Thyroid gland (tissue), 4 donors: Measurements from ENCODE around the gene CETN2. TPM values are rescaled to one million over a fixed set of nuclear protein-coding genes. Genes with fewer than 3 reads are reported as not detected.

ENCODE experiments used
- DNase-seq, 2 donors: peaks; one replicate each; pipeline ENCODE4 v3.0.0-alpha.2; 2019
- H3K27ac ChIP-seq, 3 donors: fragments of 200-600 bp; sonication (generic); 1 replicate in 2 of 3; 2 replicates in 1 of 3; pipeline ENCODE4 v1.5.1; 2016 to 2019; ENCODE audit warnings: mild to moderate bottlenecking in 1 of 3, moderate library complexity in 1 of 3
- H3K27me3 ChIP-seq: fragments of 200-600 bp; sonication (generic); one replicate; pipeline ENCODE4 v1.5.1; 2019
- H3K36me3 ChIP-seq, 2 donors: fragments of 200-600 bp; sonication (generic); one replicate each; pipeline ENCODE4 v1.5.1; 2016 to 2019
- H3K4me1 ChIP-seq, 2 donors: fragments of 200-600 bp; sonication (generic); one replicate each; pipeline ENCODE4 v1.5.1; 2017 to 2019
- H3K4me3 ChIP-seq, 3 donors: fragments of 200-600 bp; sonication (generic); replicated peaks in 1 of 3; 1 replicate in 2 of 3; 2 replicates in 1 of 3; pipeline ENCODE4 v1.5.1; 2016; ENCODE audit warnings: mild to moderate bottlenecking in 1 of 3
- H3K9me3 ChIP-seq: fragments of 200-600 bp; sonication (generic); one replicate; pipeline ENCODE4 v1.5.1; 2017
- CTCF ChIP-seq, 6 experiments: fragments of 200-600 bp in 3 of 6; fragments of 450-650 bp in 3 of 6; sonication (generic) in 3 of 6; IDR thresholded peaks; one replicate each; pipeline ENCODE4 v1.5.1; 2016 to 2019; ENCODE audit warnings: antibody characterized with exemption in 6 of 6, mild to moderate bottlenecking in 2 of 6, inconsistent platforms in 1 of 6, moderate library complexity in 1 of 6
- POLR2A ChIP-seq, 2 donors: fragments of 450-650 bp; IDR thresholded peaks; one replicate each; pipeline ENCODE4 v1.6.1; 2017; ENCODE audit warnings: antibody characterized with exemption in 2 of 2, mild to moderate bottlenecking in 2 of 2, moderate library complexity in 1 of 2
- whole genome bisulfite sequencing, 2 donors: methylation state at CpG; one replicate each; pipeline ENCODE4 v1.1.5; 2017; 5-methylcytosine and 5-hydroxymethylcytosine counted together
- intact Hi-C: fragments of 100-400 bp; cut with DNase I; formaldehyde crosslinking; loops from one replicate; pipeline ENCODE4 v1.15.1; 2023
- total RNA-seq, 4 donors: library from RNA; depleted of rRNA; stranded (reverse); fragments of >200 nt; gene quantifications; one replicate each; pipeline ENCODE4 v1.2.3, GENCODE V29; 2016

CETN2 gene
- total RNA-seq, 4 donors from 2014 or later, result 41.9 to 64.7 (median 61.8) TPM

GRCh38 chrX:152817078-152817764 lies 13.3 kb downstream of the CETN2 start:
- H3K27me3 ChIP-seq, result no peaks in the 10 kb centered on the region
- no peaks in the 10 kb centered on the region for H3K36me3 ChIP-seq
- DNase-seq, result peak; percentile 19 to 22
- no peaks in the 10 kb centered on the region for H3K9me3 ChIP-seq
- intact Hi-C loops, result no loop called here
- no peak for TF ChIP-seq POLR2A (IDR thresholded peaks at IDR 0.05)
- TF ChIP-seq CTCF (IDR thresholded peaks at IDR 0.05), result peak in 2 of 6 experiments; percentile 30 to 34
- no peaks in the 10 kb centered on the region for H3K4me1 ChIP-seq
- no peak overlapping the region for H3K27ac ChIP-seq
- H3K4me3 ChIP-seq, result no peak overlapping the region
- 29 to 32% methylated on average over 5 to 6 of the region's 6 CpGs for WGBS, 2 donors

- 77 to 86% methylated on average over 5 of the region's 5 CpGs for WGBS, 2 donors
- H3K9me3 ChIP-seq, result no peaks in the 10 kb centered on the region
- intact Hi-C loops, result no loop called here
These were observed 16.5 kb downstream of the CETN2 start for GRCh38 chrX:152814048-152814447.

GRCh38 chrX:152813206-152813605 lies 17.4 kb downstream of the CETN2 start:
- no peaks in the 10 kb centered on the region for H3K9me3 ChIP-seq
- intact Hi-C loops, result no loop called here
- no peaks in the 10 kb centered on the region for H3K4me1 ChIP-seq
- H3K4me3 ChIP-seq, result no peak overlapping the region
- DNase-seq, result no peak
- TF ChIP-seq POLR2A (IDR thresholded peaks at IDR 0.05) (no peak), CTCF (IDR thresholded peaks at IDR 0.05) (no peak)
- H3K27me3 ChIP-seq, result no peaks in the 10 kb centered on the region
- no peak overlapping the region for H3K27ac ChIP-seq
- H3K36me3 ChIP-seq, result no peaks in the 10 kb centered on the region
- WGBS, 2 donors, result 64 to 68% methylated on average over 5 of the region's 5 CpGs

More at GRCh38 chrX:152814048-152814447, 16.5 kb downstream of the CETN2 start:
- Histone ChIP-seq H3K27me3 (no peaks in the 10 kb centered on the region), H3K27ac (no peak overlapping the region), H3K36me3 (no peaks in the 10 kb centered on the region), H3K4me1 (no peaks in the 10 kb centered on the region), H3K4me3 (no peak overlapping the region)
- no peak for TF ChIP-seq CTCF (IDR thresholded peaks at IDR 0.05)
- no peak for TF ChIP-seq POLR2A (IDR thresholded peaks at IDR 0.05)
- DNase-seq, result no peak

- TF ChIP-seq CTCF (IDR thresholded peaks at IDR 0.05) (no peak), POLR2A (IDR thresholded peaks at IDR 0.05) (no peak)
- Histone ChIP-seq H3K9me3 (no peaks in the 10 kb centered on the region), H3K4me1 (no peaks in the 10 kb centered on the region), H3K27me3 (no peaks in the 10 kb centered on the region), H3K27ac (no peak overlapping the region), H3K36me3 (no peaks in the 10 kb centered on the region), H3K4me3 (no peak overlapping the region)
- DNase-seq, result no peak
- 58 to 65% methylated on average over 2 to 3 of the region's 4 CpGs for WGBS, 2 donors
- intact Hi-C loops, result no loop called here
These were observed 20.2 kb downstream of the CETN2 start for GRCh38 chrX:152810403-152810802.

- no peak overlapping the region for H3K27ac ChIP-seq
- H3K9me3 ChIP-seq, result no peaks in the 10 kb centered on the region
- no peaks in the 10 kb centered on the region for H3K27me3 ChIP-seq
- no peaks in the 10 kb centered on the region for H3K36me3 ChIP-seq
- WGBS, 2 donors, result 85 to 92% methylated on average over 4 of the region's 4 CpGs
- H3K4me3 ChIP-seq, result no peak overlapping the region
- no peaks in the 10 kb centered on the region for H3K4me1 ChIP-seq
- DNase-seq, result no peak
- no peak for TF ChIP-seq CTCF (IDR thresholded peaks at IDR 0.05)
- no peak for TF ChIP-seq POLR2A (IDR thresholded peaks at IDR 0.05)
- intact Hi-C loops, result no loop called here
These were observed 24.5 kb downstream of the CETN2 start for GRCh38 chrX:152806035-152806434.
